Colonic mucosa (tissue), 4 donors: ENCODE measurements around the gene EPHB1. TPM values are rescaled to one million over a fixed set of nuclear protein-coding genes. Genes with fewer than 3 reads are reported as not detected.

Source experiments
- DNase-seq: peaks from one replicate; pipeline ENCODE4 v3.0.0-alpha.2; 2020
- H3K27ac ChIP-seq: fragments of 200-600 bp; one replicate; pipeline ENCODE4 v1.8.0; 2021
- H3K27me3 ChIP-seq: fragments of 200-600 bp; one replicate; pipeline ENCODE4 v1.8.0; 2021
- H3K36me3 ChIP-seq: fragments of 200-600 bp; one replicate; pipeline ENCODE4 v1.8.0; 2021
- H3K4me1 ChIP-seq: fragments of 200-600 bp; one replicate; pipeline ENCODE4 v1.8.0; 2021; ENCODE audit warnings: mild to moderate bottlenecking
- H3K4me3 ChIP-seq: fragments of 200-600 bp; one replicate; pipeline ENCODE4 v1.8.0; 2021
- H3K9ac ChIP-seq, 2 donors: one replicate each; pipeline ENCODE4 v1.7.0; 2013; ENCODE audit warnings: control low read depth in 2 of 2, low read depth in 2 of 2, low read length in 2 of 2
- H3K9me3 ChIP-seq: fragments of 200-600 bp; one replicate; pipeline ENCODE4 v1.8.0; 2021
- CTCF ChIP-seq: fragments of 200-600 bp; IDR thresholded peaks from one replicate; pipeline ENCODE4 v1.8.0; 2022; ENCODE audit warnings: antibody characterized with exemption, mild to moderate bottlenecking
- intact Hi-C: fragments of 100-400 bp; cut with DNase I; formaldehyde crosslinking; loops from one replicate; pipeline ENCODE4 v1.14.1; 2022
- total RNA-seq, 2 donors: library from RNA; stranded (reverse); fragmentation: NEBNext Ultra II Directional in 1 of 2; extraction: Animal tissue kit (Norgen Biotek cat#: 25700) in 1 of 2; gene quantifications; one replicate each; pipeline ENCODE4 v1.2.1, GENCODE V29; 2021
- donor health status: healthy.
- donor health status: DM: no; HTN: no; CAD: no.
- donor health status: DM: no; HTN: no; CAD: no.

Gene EPHB1
- total RNA-seq, 2 donors from 2014 or later = 0.40 to 0.74 TPM

GRCh38 chr3:135083756-135084155, 288.7 kb downstream of the EPHB1 start:
- no peaks in the 10 kb centered on the region for H3K9me3 ChIP-seq

GRCh38 chr3:135084405-135084804, 289.3 kb downstream of the EPHB1 start:
- H3K9me3 ChIP-seq = no peaks in the 10 kb centered on the region
- no peaks in the 10 kb centered on the region for H3K27me3 ChIP-seq
- H3K9ac ChIP-seq = no peak overlapping the region
- no peaks in the 10 kb centered on the region for H3K4me1 ChIP-seq
- no peaks in the 10 kb centered on the region for H3K36me3 ChIP-seq
- intact Hi-C loops = no loop called here
- no peak overlapping the region for H3K27ac ChIP-seq
- H3K4me3 ChIP-seq = no peak overlapping the region
- TF ChIP-seq CTCF = no peak
- no peak for DNase-seq

More at GRCh38 chr3:135083756-135084155, 288.7 kb downstream of the EPHB1 start:
- no peak for TF ChIP-seq CTCF
- H3K9ac ChIP-seq = no peak overlapping the region
- no peak for DNase-seq
- no peaks in the 10 kb centered on the region for H3K27me3 ChIP-seq
- no peaks in the 10 kb centered on the region for H3K36me3 ChIP-seq
- H3K27ac ChIP-seq = no peak overlapping the region
- intact Hi-C loops = no loop called here
- no peak overlapping the region for H3K4me3 ChIP-seq
- H3K4me1 ChIP-seq = no peaks in the 10 kb centered on the region

GRCh38 chr3:135084976-135085375, 289.9 kb downstream of the EPHB1 start:
- Histone ChIP-seq H3K36me3 (no peaks in the 10 kb centered on the region), H3K27ac (no peak overlapping the region), H3K4me3 (no peak overlapping the region), H3K9me3 (no peaks in the 10 kb centered on the region), H3K27me3 (no peaks in the 10 kb centered on the region), H3K9ac (no peak overlapping the region), H3K4me1 (no peaks in the 10 kb centered on the region)
- no peak for TF ChIP-seq CTCF
- DNase-seq = no peak
- intact Hi-C loops = no loop called here

- no peaks in the 10 kb centered on the region for H3K9me3 ChIP-seq
- no peak for TF ChIP-seq CTCF
- intact Hi-C loops = no loop called here
- no peak overlapping the region for H3K27ac ChIP-seq
- no peaks in the 10 kb centered on the region for H3K4me1 ChIP-seq
- H3K4me3 ChIP-seq = no peak overlapping the region
- no peak overlapping the region for H3K9ac ChIP-seq
- no peaks in the 10 kb centered on the region for H3K27me3 ChIP-seq
- DNase-seq = no peak
- no peaks in the 10 kb centered on the region for H3K36me3 ChIP-seq
Measured at GRCh38 chr3:135085652-135086436, 290.8 kb downstream of the EPHB1 start.

GRCh38 chr3:135087782-135088181, 292.7 kb downstream of the EPHB1 start:
- Histone ChIP-seq H3K4me3 (no peak overlapping the region), H3K36me3 (no peaks in the 10 kb centered on the region), H3K4me1 (no peaks in the 10 kb centered on the region), H3K9me3 (no peaks in the 10 kb centered on the region), H3K27ac (no peak overlapping the region), H3K27me3 (no peaks in the 10 kb centered on the region), H3K9ac (no peak overlapping the region)
- TF ChIP-seq CTCF = no peak
- intact Hi-C loops = no loop called here
- DNase-seq = no peak
